ENCODE measurements around the gene ESR1. TPM values are rescaled to one million over a fixed set of nuclear protein-coding genes. Genes with fewer than 3 reads are reported as not detected.
A peak's percentile ranks its signal among the peaks of the same experiment; 100 is the strongest.

The ESR1 gene
- total and polyA plus RNA-seq, 5 donors, result 0.70 to 3.3 (median 2.1) TPM

DNA sequence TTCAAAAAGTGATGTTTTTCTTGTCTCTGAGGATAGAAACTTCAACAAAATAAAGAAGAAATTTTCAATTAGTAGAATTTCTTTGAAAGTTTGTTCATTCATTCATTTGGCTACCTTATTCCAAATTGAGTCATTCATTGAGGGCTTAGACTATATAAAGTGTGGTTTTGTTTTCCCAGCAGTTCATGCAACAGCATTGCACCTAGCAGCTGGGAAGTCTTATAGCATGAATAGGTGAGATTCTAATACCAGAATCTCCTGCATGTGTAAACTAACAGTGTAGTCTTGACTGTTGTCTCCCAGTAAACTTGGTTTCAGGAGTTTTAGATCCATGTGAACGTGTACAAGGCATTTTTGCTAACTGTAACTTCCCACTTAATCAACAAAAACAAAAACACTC, 7.1 kb downstream of the ESR1 start:
- Histone ChIP-seq H3K4me3 (ENCODE audit: low read length) (no peak overlapping the region), H3K9me3 (ENCODE audit: control insufficient read depth, low read length) (no peaks in the 10 kb centered on the region), H3K4me1 (ENCODE audit: control insufficient read depth, insufficient read depth, low read length) (no peaks in the 10 kb centered on the region), H3K27me3 (ENCODE audit: control insufficient read depth, insufficient read depth) (no peaks in the 10 kb centered on the region), H3K27ac (ENCODE audit: low read length) (no peak overlapping the region)
- intact Hi-C loops (cut with DNase I), result no loop called here
- ATAC-seq (no peak), DNase-seq (no peak)
- WGBS, result 51% methylated on average over 1 of the region's 1 CpG

DNA sequence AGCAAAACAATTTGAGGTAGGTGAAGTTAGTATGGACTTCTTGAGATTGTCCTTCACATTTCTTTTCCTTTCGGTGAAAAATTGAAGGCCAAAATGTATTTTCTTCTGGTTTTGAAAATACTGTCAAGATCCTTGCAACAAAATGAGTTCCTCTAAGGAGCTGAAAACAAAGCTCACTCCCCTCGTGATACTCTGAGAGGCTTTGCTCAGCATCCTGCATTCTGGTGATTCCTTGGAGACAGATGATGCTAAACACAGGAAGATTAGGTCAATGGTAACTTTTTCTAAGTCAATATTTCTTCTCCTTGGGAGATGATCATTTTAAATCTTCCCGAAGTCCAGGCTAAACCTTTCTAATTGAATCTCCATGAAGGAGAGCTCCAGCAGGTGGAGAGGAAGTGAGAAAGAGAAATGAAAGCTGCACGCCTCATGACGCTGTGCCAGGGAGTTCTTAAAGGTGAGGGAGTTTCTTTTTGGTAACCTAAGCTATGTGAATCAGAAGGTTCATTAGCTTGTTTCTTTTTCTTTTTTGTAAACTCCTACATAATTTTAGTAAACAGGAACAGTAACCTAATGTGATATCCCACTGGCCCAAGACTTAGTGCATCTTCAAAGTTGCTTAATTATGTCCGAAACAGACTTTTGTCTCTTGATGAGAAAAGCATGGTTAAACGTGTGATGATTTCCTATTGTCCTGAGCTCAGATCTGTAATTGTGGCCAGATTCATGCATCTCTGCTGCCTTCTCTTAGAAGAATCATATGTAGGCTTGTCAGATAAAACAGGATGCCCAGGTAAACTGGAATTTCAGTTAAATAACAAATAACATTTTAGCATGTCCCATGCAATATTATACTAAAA, 15.0 kb downstream of the ESR1 start:
- H3K27me3 ChIP-seq (ENCODE audit: control insufficient read depth, insufficient read depth), result no peaks in the 10 kb centered on the region
- intact Hi-C loops (cut with DNase I), result no loop called here
- H3K27ac ChIP-seq (ENCODE audit: low read length), result no peak overlapping the region
- H3K9me3 ChIP-seq (ENCODE audit: control insufficient read depth, low read length), result no peaks in the 10 kb centered on the region
- no peaks in the 10 kb centered on the region for H3K4me1 ChIP-seq (ENCODE audit: control insufficient read depth, insufficient read depth, low read length)
- ATAC-seq, result no peak
- no peak for DNase-seq
- 71% methylated on average over 7 of the region's 7 CpGs for WGBS
- no peak overlapping the region for H3K4me3 ChIP-seq (ENCODE audit: low read length)

DNA sequence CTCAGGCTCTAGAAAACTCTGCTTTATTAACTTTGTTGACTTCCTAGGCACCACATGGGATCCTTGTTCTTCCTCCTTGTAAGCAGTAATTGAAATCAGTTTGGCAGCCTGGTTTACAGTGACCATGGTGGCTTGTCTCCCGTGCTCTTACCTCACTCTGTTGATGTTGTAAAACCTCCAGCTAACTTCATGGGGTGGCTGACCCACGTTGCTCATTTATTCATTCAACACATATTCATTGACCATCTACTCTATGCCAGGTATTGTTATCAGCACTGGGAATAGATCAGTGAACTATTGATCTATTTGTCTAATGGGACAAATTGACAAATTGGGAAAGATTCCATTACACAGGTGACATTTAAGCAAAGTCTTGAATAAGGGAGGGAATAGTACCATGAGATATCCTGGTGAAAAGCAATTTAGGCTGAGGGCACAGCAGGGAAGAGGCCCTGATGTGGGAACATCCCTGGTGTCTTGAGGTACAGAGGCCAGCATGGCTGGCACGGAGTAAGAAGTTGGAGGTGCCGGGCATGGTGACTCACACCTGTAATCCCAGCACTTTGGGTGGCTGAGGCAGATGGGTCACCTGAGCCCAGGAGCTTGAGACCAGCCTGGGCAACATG, 19.1 kb downstream of the ESR1 start:
- no peak for ATAC-seq
- intact Hi-C loops (cut with DNase I), result no loop called here
- 83% methylated on average over 4 of the region's 4 CpGs for WGBS

DNA sequence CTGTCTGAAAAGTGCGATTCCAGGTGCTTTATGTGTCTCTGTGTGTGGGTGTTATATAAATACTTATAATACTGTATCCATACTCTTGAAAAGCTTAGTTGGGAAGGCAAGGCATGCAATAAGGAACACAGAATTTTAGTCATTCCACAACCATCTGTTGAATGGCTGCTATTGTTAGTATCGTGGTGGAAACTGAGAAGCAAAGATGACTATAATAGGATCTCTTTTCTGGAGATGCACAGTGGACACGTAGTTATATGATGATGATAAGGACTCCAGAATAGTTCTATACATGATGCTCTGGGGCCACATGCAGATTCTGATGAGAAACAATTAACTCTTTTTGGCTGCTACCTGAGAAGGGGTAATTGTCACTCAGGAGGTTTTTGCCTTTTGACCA, 25.2 kb downstream of the ESR1 start:
- no peaks in the 10 kb centered on the region for H3K9me3 ChIP-seq (ENCODE audit: control insufficient read depth, low read length)
- H3K27me3 ChIP-seq (ENCODE audit: control insufficient read depth, insufficient read depth), result no peaks in the 10 kb centered on the region
- no peaks in the 10 kb centered on the region for H3K4me1 ChIP-seq (ENCODE audit: control insufficient read depth, insufficient read depth, low read length)
- H3K4me3 ChIP-seq (ENCODE audit: low read length), result no peak overlapping the region
- DNase-seq (no peak), ATAC-seq (no peak)
- WGBS, result 70% methylated on average over 3 of the region's 3 CpGs
- intact Hi-C loops (cut with DNase I), result no loop called here
- no peak overlapping the region for H3K27ac ChIP-seq (ENCODE audit: low read length)

More for the DNA sequence above, 19.1 kb downstream of the ESR1 start:
- Histone ChIP-seq H3K27me3 (ENCODE audit: control insufficient read depth, insufficient read depth) (no peaks in the 10 kb centered on the region), H3K9me3 (ENCODE audit: control insufficient read depth, low read length) (no peaks in the 10 kb centered on the region), H3K27ac (ENCODE audit: low read length) (no peak overlapping the region), H3K4me3 (ENCODE audit: low read length) (no peak overlapping the region), H3K4me1 (ENCODE audit: control insufficient read depth, insufficient read depth, low read length) (no peaks in the 10 kb centered on the region)
- no peak for DNase-seq

DNA sequence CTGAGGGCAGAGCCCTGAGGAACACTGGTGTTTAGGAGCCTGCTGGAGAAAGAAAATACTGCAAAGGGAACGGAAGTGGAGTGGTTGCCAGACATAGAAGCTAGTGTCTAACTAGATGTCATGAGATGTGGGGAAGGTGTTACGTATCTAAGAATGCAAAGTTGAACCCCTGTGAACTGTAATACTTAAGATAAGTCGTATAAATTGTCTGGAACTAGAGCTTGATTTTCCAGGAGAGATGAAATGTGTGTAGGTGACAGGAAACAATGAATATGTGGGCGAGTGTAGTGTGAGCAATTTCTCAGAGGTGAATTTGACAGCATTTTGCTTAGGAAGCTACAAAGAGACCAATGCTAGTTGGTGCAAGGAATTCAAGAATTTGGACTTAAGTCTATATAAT, 27.9 kb downstream of the ESR1 start:
- Histone ChIP-seq H3K4me1 (ENCODE audit: control insufficient read depth, insufficient read depth, low read length) (no peaks in the 10 kb centered on the region), H3K27ac (ENCODE audit: low read length) (no peak overlapping the region), H3K27me3 (ENCODE audit: control insufficient read depth, insufficient read depth) (no peaks in the 10 kb centered on the region), H3K9me3 (ENCODE audit: control insufficient read depth, low read length) (no peaks in the 10 kb centered on the region), H3K4me3 (ENCODE audit: low read length) (no peak overlapping the region)
- DNase-seq (no peak), ATAC-seq (no peak)
- WGBS, result 60% methylated on average over 4 of the region's 4 CpGs
- intact Hi-C loops (cut with DNase I), result no loop called here

DNA sequence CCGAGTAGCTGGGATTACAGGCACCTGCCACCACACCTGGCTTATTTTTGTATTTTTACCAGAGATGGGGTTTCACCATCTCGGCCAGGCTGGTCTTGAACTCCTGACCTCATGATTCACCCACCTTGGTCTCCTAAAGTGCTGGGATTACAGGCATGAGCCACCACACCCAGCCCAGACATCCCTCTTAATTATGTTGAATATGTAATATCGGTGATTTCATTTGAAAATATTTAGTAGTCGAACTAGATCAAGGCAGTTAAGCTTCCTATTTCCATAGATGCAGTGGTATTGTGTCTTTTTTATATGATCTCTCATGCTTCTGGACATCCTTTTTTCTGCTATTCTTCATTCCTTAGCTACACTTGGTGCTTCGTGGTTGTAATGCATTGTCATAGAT, 29.7 kb downstream of the ESR1 start:
- 81% methylated on average over 5 of the region's 5 CpGs for WGBS
- Histone ChIP-seq H3K27me3 (ENCODE audit: control insufficient read depth, insufficient read depth) (no peaks in the 10 kb centered on the region), H3K9me3 (ENCODE audit: control insufficient read depth, low read length) (no peaks in the 10 kb centered on the region), H3K4me3 (ENCODE audit: low read length) (no peak overlapping the region), H3K4me1 (ENCODE audit: control insufficient read depth, insufficient read depth, low read length) (no peaks in the 10 kb centered on the region), H3K27ac (ENCODE audit: low read length) (no peak overlapping the region)
- no peak for ATAC-seq
- intact Hi-C loops (cut with DNase I), result no loop called here
- DNase-seq, result no peak

DNA sequence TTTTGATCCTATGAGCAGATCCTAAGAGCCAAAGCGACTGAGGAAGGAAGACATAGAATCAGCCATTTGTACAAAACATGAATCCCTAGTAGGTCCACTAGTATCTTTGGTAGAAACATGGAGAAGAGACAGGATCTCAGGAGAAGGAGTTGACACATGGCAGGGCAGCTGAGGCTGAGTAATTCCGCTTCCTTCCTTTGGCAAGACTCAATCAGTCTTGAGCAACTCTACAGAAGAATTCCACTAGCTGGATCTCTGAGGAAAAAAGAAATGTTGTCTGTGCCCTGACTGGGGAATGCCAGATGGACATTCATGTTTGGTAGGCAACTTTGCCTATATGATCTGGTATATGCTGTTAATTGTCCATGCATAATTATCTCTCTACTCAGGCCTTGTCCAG, 35.3 kb downstream of the ESR1 start:
- no peak overlapping the region for H3K4me3 ChIP-seq (ENCODE audit: low read length)
- 82% methylated on average over 2 of the region's 2 CpGs for WGBS
- no peaks in the 10 kb centered on the region for H3K9me3 ChIP-seq (ENCODE audit: control insufficient read depth, low read length)
- DNase-seq (no peak), ATAC-seq (peak in 1 of 2 donors; percentile 40)
- no peaks in the 10 kb centered on the region for H3K27me3 ChIP-seq (ENCODE audit: control insufficient read depth, insufficient read depth)
- no peaks in the 10 kb centered on the region for H3K4me1 ChIP-seq (ENCODE audit: control insufficient read depth, insufficient read depth, low read length)
- intact Hi-C loops (cut with DNase I), result no loop called here
- H3K27ac ChIP-seq (ENCODE audit: low read length), result no peak overlapping the region

DNA sequence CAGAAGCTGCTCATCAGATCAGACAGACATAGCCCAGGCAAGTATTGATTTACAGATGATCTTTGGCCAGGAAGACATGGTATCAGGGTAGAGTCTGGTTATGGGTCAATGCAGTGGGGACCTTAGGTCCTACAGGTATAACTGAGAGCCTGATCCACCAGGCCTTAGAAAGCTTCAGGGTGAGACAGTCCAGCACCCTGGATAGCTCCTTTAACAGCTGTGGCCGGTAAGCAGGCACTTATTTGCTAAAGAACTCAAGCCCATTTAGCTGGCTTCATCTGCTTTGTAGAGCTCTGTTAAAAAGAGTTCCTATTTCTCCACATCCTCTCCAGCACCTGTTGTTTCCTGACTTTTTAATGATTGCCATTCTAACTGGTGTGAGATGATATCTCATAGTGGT, 39.6 kb downstream of the ESR1 start:
- peak in 1 of 3 donors; percentile 46 for DNase-seq
- H3K27me3 ChIP-seq (ENCODE audit: control insufficient read depth, insufficient read depth), result no peaks in the 10 kb centered on the region
- no peak overlapping the region for H3K27ac ChIP-seq (ENCODE audit: low read length)
- WGBS, result 11% methylated on average over 1 of the region's 1 CpG
- no peaks in the 10 kb centered on the region for H3K9me3 ChIP-seq (ENCODE audit: control insufficient read depth, low read length)
- intact Hi-C loops (cut with DNase I), result no loop called here
- H3K4me1 ChIP-seq (ENCODE audit: control insufficient read depth, insufficient read depth, low read length), result no peaks in the 10 kb centered on the region
- ATAC-seq, result no peak
- H3K4me3 ChIP-seq (ENCODE audit: low read length), result no peak overlapping the region

DNA sequence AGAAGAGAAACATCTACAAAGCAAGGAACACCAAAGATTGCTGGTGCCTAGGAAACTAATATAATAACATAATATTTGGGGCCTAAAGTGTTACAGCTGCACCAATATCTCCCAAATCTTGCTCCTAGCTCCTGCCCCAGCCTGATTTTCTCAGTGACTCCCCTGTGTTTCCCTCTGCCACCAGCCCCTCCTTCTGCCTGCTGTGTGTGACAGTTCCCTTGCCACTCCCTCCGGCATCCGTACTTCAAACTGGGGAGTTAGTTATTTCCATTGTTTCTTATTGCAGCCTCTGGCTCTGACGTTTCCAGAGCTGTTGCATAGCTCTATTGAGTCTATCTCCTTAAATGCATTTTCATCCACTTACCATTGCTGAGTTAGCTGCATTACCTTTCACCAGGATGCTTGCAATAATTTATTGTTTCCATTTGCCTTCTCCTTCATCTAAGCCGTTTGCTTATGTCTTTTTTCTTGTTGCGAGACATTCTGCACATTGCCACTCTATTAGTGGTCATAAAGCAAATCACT, 43.1 kb downstream of the ESR1 start:
- ATAC-seq (no peak), DNase-seq (no peak)
- H3K27ac ChIP-seq (ENCODE audit: low read length), result no peak overlapping the region
- H3K4me1 ChIP-seq (ENCODE audit: control insufficient read depth, insufficient read depth, low read length), result no peaks in the 10 kb centered on the region
- intact Hi-C loops (cut with DNase I), result no loop called here
- no peak overlapping the region for H3K4me3 ChIP-seq (ENCODE audit: low read length)
- 54% methylated on average over 5 of the region's 5 CpGs for WGBS
- H3K9me3 ChIP-seq (ENCODE audit: control insufficient read depth, low read length), result no peaks in the 10 kb centered on the region
- no peaks in the 10 kb centered on the region for H3K27me3 ChIP-seq (ENCODE audit: control insufficient read depth, insufficient read depth)

DNA sequence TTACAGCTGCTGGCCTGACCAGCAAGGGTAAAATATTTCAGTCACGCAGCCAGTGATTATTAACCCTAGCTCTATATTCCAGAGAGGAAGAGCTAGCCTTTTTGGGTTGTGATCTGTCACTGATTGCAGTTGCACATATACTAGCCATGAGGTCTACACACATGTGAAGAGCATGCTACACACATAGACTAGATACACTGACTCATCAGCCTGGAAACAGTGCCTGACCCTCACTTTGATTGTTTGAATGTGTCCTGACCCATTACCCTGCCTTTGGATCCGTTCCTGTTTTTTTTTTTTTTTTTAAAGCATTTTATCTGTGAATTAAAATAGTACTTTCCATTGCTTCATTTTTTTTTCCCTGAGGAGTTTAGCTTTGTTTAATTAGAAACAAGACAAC, 50.8 kb downstream of the ESR1 start:
- intact Hi-C loops (cut with DNase I), result no loop called here
- ATAC-seq, result no peak
- WGBS, result 49% methylated on average over 2 of the region's 2 CpGs

DNA sequence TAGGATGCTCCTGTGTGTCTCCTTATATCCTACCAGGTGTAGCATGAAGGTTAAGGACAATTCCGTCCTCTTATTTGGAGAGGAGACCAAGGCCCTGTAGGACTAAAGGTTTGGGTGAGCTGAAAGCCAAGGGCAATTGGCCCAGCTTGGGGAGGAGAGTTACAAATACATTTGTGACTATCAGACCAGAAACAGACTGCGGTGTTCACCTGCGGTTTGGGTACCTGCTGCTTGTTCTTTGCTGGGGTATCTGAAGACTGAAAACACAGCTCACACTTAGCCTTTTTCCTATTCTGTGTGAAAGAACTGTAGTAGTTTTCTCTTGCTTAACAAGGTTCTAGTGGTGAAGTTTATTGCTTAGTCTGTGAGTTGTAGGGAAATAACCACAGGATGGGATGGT, 55.0 kb downstream of the ESR1 start:
- H3K4me3 ChIP-seq (ENCODE audit: low read length), result no peak overlapping the region
- no peaks in the 10 kb centered on the region for H3K27me3 ChIP-seq (ENCODE audit: control insufficient read depth, insufficient read depth)
- intact Hi-C loops (cut with DNase I), result no loop called here
- 91% methylated on average over 3 of the region's 3 CpGs for WGBS
- no peak overlapping the region for H3K27ac ChIP-seq (ENCODE audit: low read length)
- H3K9me3 ChIP-seq (ENCODE audit: control insufficient read depth, low read length), result no peaks in the 10 kb centered on the region
- ATAC-seq (no peak), DNase-seq (no peak)
- H3K4me1 ChIP-seq (ENCODE audit: control insufficient read depth, insufficient read depth, low read length), result peaks cover 2% of the 10 kb centered on the region

More for the DNA sequence above, 50.8 kb downstream of the ESR1 start:
- Histone ChIP-seq H3K27ac (ENCODE audit: low read length) (no peak overlapping the region), H3K27me3 (ENCODE audit: control insufficient read depth, insufficient read depth) (no peaks in the 10 kb centered on the region), H3K9me3 (ENCODE audit: control insufficient read depth, low read length) (no peaks in the 10 kb centered on the region), H3K4me1 (ENCODE audit: control insufficient read depth, insufficient read depth, low read length) (peaks cover 2% of the 10 kb centered on the region), H3K4me3 (ENCODE audit: low read length) (no peak overlapping the region)
- no peak for DNase-seq

Measured in right cardiac atrium (tissue), 5 donors.